Measurements from ENCODE around the gene CEP83.

The CEP83 gene

GRCh38 chr12:94265966-94266745 lies 193.5 kb downstream of the CEP83 start:
- no peak for DNase-seq

GRCh38 chr12:94265539-94265938 lies 194.1 kb downstream of the CEP83 start:
- no peak for DNase-seq

- no peak for DNase-seq
Measured at GRCh38 chr12:94264736-94265485, 194.8 kb downstream of the CEP83 start.

DNA sequence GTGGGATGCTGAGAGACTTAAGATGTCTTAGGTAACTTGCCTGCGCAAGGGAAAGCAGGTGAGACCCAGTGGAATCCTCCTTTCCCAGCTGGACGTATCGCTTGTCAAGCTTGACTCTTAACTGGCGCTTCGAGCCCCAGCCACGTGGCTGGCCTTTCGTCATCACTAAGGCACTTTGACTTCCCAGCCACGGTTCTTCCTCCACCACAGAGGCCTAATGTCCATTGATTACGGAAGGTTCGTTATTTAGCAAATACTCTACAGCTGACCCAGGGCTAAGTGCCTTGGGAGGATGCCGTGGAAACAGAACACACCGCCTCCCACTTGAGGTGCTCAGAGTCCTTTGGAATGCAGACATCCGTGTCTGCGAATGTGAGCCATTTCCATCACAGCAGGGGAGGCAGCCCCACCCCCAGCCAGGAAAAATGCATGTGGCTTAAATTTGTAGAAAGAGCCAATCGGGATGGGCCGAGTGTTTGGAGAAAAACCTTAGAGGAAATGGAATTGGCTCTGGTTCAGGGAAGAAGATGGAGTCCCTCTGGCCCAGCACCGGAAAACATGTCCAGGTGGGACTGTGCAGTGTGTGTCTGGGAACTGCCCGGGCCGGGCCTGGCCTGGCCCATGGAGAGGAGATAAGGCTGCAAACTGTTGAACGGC lies 195.6 kb downstream of the CEP83 start:
- DNase-seq = no peak

- no peak for DNase-seq
Measured at GRCh38 chr12:94263011-94263811, 196.5 kb downstream of the CEP83 start.

GRCh38 chr12:94262228-94263010 lies 197.2 kb downstream of the CEP83 start:
- no peak for DNase-seq

DNA sequence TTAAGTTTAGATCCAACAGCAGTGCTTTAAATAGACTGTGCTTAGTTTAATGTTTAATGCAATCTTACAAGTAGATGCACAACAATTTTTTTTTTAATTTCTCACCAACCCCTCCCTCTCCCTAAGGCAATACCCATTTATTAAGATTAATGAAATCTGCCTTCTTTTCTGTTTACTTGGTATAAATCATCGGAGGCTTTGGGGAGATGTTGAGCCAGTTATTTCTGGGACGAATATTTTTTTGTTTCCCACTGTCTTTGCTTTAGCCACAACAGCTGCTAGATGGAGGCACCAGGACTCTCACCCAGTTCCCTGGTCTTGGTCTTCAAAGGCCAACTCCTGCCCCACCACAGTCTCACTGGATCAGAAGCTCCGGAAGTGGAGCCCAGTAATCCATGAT lies 197.9 kb downstream of the CEP83 start:
- no peak for DNase-seq

GRCh38 chr12:94261119-94261518 lies 198.5 kb downstream of the CEP83 start:
- no peak for DNase-seq

DNA sequence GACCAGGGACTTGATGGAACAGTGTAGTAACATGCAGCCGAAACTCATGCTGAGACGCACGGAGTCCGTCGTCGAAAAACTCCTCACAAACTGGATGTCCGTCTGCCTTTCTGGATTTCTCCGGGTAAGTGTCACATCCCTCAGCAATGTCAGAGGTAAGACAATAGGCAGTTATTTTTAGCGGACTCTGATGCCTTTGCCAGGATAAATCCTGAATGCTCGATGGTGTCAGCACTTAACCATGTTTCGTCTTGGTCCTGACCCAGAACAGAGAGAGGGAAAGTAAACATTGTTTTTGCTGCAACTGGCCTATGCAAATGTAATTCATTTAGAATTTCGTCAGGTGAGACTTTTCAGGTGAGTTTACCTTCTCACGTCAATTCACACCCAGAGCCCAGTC lies 198.9 kb downstream of the CEP83 start:
- DNase-seq = no peak

DNA sequence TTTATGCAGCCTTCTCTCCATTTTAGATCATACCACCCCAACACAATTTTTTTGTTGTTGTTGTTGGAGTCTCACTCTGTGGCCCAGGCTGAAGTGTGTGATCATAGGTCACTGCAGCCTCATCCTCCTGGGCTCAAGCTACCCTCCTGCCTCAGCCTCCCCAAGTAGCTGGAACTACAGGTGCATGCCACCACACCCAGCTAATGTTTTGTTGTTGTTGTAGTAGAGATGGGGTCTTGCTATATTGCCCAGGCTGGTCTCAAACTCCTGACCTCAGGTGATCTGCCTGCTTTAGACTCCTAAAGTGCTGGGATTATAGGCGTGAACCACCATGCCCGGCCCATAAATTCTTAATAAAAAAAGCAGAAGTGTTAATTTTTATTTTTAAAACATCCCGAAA lies 199.7 kb downstream of the CEP83 start:
- no peak for DNase-seq

GRCh38 chr12:94258593-94258992 lies 201.1 kb downstream of the CEP83 start:
- DNase-seq = no peak

All from NCI-H1694 treated with DMSO at 0.1 percent for 48 hours (cell line).